GM19395 (cell line): ENCODE results near the gene ARL14EPL.

Source experiments
- ATAC-seq: cut with Tn5 transposase; IDR thresholded peaks from one replicate; pipeline ENCODE4 v1.9.1; 2021; ENCODE audit warnings: mild to moderate bottlenecking, moderate library complexity; ENCODE audit not compliant: unreplicated experiment

Gene ARL14EPL

DNA sequence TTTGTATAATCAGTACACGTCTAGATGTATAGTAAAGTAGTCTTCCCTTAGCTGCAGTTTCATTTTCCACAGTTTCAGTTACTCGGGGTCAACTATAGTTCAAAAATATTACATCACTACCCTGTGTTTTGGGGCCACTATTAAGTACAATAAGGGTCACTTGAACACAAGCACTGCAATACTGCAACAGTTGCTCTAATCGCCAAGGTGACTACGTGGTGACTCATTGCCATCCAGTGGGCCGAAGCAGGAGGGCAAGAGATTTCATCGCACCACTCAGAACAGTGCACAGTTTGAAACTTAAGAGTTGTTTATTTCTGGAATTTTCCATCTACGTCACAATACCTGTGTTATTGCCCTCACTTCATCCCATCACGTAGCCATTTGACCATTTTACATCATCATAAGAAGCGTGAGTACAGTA lies at the start of gene ARL14EPL:
Gene ARL14EPL, plus strand, starts transcription at position 379 of the 424 bp plus-strand sequence. CDS start 18,994 bp downstream, outside the sequence.
- peak; percentile 64 for ATAC-seq

GRCh38 chr5:115983519-115983918 lies 48.8 kb upstream of the ARL14EPL start:
- ATAC-seq = no peak

- no peak for ATAC-seq
These were observed 46.2 kb upstream of the ARL14EPL start for GRCh38 chr5:115985802-115986757.

DNA sequence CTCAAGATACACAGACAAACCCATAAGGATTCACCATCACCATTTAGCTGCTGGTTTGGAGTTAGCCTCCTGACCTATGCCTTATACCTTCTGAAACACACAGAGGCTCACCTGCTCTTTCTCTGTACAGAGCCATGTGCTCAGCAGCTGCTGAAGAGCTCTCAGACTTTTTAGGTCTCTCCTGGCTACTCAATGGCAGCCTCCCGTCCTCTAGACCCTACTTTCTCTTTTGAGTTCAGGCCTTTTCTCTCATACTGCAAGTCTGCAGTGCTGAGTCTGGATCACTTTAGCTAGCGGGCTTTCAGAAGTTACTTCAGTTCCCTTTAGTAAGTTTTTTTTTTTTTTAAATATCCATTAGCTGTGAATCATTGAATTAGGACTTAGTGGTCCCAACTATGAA lies 44.3 kb upstream of the ARL14EPL start:
- ATAC-seq = no peak

DNA sequence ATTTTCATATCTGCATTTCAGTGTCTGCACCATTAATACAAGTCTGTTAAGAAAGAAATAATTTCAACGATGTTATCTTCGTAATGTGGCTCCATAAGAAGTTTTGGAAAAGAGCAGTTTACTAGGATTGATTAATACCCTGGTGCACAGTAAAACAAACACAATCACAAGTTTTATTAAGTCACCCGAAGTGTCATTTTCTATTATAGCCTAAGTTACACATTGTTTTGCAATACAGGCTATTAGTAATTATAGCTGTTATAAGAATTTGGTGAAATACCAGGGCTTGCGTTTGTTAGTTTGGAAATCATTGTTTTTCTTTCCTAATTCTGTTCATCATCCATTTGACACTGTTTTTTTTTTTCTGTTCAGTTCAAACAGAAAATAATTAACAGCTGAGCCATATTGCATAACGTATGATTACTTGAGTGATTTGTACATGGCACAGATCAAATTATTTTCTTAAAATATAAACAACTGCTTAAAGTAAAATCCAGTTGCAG lies 39.4 kb upstream of the ARL14EPL start:
- ATAC-seq = no peak

- no peak for ATAC-seq
These were observed 36.9 kb upstream of the ARL14EPL start for GRCh38 chr5:115995351-115995750.

DNA sequence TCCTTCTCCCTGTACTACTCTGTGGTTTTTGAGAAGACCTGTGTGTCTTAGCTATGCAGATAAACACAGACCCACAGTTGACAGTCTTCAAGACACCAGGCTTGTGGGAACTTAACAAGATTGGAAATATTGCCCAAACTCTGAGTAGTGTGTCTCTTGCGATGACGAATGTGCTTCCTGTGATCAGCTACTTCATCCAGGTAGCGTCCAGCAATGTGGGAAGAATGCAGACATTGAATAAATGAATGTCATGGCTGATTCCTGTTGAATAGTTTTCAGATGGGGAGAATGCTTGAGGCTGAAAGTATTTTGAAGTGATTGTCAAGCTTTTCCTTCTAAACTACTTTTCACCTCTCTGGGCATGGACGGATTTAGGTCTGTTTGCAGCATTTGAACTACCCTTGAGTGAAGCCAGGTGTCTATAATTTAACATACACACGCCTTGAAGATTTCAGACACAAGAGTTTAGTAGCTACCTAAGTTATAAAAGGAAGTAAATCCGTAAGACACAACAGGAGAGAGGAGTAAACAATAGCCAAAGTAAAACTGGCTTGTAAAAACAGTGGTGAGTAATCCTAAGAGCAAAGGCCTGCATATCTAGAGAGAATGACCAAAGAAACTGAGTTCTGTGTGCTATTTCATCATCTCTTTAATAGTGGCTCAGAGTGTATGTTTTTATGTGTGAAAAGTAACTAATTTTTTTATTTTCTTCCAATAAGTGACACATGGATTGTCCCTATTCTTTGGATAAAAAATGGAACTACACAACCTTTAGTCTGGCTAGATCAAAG lies 30.0 kb upstream of the ARL14EPL start:
- no peak for ATAC-seq

DNA sequence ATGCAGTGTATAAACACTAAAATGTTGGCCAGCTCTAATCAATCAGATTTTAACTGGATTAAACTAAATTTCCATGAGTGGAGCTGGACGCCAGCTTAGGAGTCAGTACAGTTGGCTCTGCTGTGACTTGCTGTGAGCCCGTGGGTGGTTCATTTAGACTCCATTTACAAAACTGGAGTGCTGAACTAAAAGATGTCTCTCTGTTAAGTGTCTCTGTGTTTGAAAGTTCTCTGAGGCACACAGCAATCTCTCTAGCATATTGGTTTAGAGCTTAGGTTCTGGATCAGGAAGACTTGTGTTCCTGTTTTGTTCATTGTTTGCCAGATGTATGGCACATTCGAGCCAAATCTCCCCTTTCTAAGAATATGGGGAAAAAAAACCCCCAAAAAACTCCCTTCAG lies 28.0 kb upstream of the ARL14EPL start:
- ATAC-seq = no peak

GRCh38 chr5:116009806-116010205 lies 22.5 kb upstream of the ARL14EPL start:
- no peak for ATAC-seq

GRCh38 chr5:116011046-116011445 lies 21.2 kb upstream of the ARL14EPL start:
- no peak for ATAC-seq

DNA sequence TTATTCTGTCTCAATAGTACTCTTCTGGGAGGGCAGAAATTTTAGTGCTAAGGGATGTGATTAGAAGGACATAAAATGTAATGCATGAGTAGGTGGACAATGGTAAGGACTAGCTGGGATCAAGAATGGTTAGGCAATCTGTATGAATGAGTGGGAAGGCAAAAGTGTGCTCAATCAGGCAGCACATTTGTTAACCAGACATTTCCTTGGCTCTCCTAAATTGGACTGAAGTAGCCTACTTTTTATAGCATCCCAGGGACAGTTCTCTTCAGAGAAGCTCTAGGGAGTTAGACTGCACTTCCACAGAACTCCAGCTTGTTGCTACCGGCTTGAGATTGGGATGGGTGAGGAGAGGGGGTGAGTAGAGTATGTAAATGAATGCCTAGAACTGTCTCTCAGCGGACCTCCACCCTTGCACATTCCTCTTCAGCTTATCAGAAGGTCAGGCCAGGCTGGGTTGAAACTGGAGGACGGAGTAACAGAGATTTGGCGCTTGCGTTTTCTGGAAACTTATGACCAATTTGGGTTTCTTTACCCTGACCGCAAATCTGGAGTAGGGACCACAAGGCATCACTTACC lies 19.0 kb upstream of the ARL14EPL start:
- ATAC-seq = no peak

- ATAC-seq = no peak
These were observed 18.3 kb upstream of the ARL14EPL start for GRCh38 chr5:116013936-116014335.

GRCh38 chr5:116023619-116024018 lies 8.7 kb upstream of the ARL14EPL start:
- ATAC-seq = no peak

- no peak for ATAC-seq
These were observed 6.4 kb upstream of the ARL14EPL start for GRCh38 chr5:116025866-116026265.

DNA sequence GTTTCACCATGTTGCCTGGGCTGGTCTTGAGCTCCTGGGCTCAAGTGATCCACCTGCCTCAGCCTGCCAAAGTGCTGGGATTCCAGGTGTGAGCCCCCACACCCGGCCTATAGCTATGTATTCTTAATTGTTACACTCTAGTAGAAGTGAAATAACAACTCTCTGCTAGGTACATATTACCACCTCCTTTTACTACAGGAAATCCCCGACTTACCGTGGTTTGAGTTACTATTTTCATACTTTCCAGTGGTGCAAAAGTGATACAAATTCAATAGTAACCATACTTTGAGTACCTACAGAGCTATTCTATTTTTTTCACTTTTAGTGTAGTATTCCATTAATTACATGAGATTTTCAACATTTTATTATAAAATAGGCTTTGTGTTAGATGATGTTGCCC lies 719 bp downstream of the ARL14EPL start:
- peak; percentile 58 for ATAC-seq

DNA sequence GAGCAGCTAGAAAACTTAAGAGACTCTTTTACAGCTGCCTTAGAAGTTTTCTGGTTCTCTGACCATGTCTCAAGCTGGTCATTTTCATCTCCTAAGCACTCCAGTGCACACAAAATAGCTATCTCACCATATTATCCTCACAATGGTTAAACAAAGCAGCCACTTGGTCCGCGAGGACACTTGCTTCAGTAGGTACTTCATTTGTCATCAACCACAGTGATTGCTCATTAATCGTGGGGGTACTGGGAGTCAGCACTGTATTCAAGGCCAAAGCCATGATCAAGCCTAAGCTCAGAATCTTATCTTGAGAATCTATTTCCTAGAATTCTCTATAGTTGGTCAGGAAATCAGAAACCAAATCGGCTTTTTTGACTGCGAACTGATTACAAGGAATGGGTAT lies 2.9 kb downstream of the ARL14EPL start:
- no peak for ATAC-seq

DNA sequence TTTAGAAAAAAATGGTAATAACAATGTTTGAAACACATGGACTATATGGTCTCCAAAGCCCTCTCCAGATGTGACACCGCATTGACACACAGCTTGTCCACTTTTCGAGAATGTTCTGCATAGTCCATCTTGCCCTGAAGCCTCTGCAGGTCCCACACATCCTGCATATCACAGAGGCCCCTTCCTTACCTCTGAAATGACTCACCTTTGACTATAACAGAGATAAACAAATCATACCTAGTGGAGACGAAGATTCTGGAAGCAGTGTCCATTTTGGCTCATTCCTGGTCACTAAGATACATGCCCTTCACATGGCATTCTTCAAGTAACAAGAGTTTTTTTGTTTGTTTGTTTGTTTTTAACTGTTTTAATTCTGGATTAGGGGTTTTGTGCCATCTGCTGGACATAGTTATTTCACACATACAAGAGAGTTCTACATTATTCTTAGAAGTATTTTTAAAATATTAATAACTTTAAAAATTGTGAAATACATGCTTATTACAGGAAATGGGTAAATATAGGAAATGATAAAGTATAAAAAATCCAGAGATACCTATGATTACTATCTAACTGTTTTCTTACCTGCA lies 5.1 kb downstream of the ARL14EPL start:
- no peak for ATAC-seq

DNA sequence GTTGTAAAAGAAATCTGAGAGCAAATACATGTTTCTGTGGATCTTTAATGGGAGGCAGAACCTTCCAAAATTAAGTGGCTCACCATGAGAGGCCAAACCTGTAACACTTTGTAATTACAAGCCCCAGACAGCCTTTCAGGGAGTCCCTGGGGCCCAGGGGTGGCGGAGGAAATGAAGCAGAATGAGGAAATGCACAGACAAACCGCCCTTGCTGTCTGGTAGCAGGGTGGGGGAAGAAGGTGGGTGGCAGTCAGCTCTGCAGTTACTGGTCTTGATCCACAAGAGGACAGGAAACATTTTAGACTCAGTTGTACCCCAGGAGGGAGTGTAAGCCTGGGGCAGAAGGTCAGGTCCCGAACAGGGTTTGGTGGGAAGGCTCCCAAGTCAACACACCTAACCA lies 6.5 kb downstream of the ARL14EPL start:
- peak; percentile 74 for ATAC-seq

GRCh38 chr5:116042375-116042774 lies 10.1 kb downstream of the ARL14EPL start:
- no peak for ATAC-seq

- ATAC-seq = no peak
These were observed 11.8 kb downstream of the ARL14EPL start for GRCh38 chr5:116044073-116044472.

DNA sequence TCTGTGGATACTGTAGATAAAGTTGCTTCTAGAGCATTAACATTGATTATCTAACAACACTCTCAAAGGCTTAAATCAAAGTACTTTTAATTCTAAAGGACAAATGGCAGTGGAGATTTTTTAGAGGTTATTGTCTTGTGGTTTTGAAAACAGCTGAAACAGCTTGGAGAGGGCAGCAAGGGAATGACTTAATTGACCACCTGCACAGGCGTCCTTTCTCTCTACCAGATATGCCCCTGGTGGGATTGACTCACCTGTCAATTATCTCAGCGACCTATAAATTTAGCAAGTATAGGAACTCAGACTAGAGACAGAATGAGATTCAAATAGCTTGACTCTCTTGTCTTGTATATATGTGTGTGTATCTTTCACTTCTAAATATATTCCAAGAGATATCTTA lies 13.5 kb downstream of the ARL14EPL start:
- no peak for ATAC-seq
